GM08714 (cell line): ENCODE results near the gene KLK8.

ENCODE experiments used
- H3K4me3 ChIP-seq: fragments of 200-500 bp; sonication (Bioruptor generic); 2 replicates; pipeline ENCODE4 v1.5.1; 2014; ENCODE audit warnings: mild to moderate bottlenecking, low read length, inconsistent platforms
- ZNF274 ChIP-seq: IDR thresholded peaks from 2 replicates; pipeline ENCODE4 v1.6.1; 2012; ENCODE audit warnings: mild to moderate bottlenecking, low read depth, low read length

KLK8 gene

GRCh38 chr19:50962245-50962644, 39.2 kb downstream of the KLK8 start:
- TF ChIP-seq ZNF274, result no peak
- H3K4me3 ChIP-seq, result no peak overlapping the region

- H3K4me3 ChIP-seq, result no peak overlapping the region
Measured at GRCh38 chr19:50959731-50960500, 41.5 kb downstream of the KLK8 start.

GRCh38 chr19:50957587-50957986, 43.8 kb downstream of the KLK8 start:
- no peak for TF ChIP-seq ZNF274
- no peak overlapping the region for H3K4me3 ChIP-seq

More at GRCh38 chr19:50959731-50960500, 41.5 kb downstream of the KLK8 start:
- TF ChIP-seq ZNF274, result no peak

GRCh38 chr19:50952910-50953309, 48.5 kb downstream of the KLK8 start, which contains the start of gene KLK5:
KLK5 (minus strand) TSS chr19:50953038; CDS start chr19:50952657, 381 bp downstream.
- TF ChIP-seq ZNF274, result no peak
- no peak within 1 kb of the TSS for H3K4me3 ChIP-seq

- no peak overlapping the region for H3K4me3 ChIP-seq
- no peak for TF ChIP-seq ZNF274
Measured at GRCh38 chr19:50949861-50950260, 51.5 kb downstream of the KLK8 start.

GRCh38 chr19:50947123-50947522, 54.3 kb downstream of the KLK8 start:
- TF ChIP-seq ZNF274, result no peak
- no peak overlapping the region for H3K4me3 ChIP-seq
